Right atrium auricular region (tissue), 2 donors: Measurements from ENCODE around the gene TRMO. TPM values are rescaled to one million over a fixed set of nuclear protein-coding genes. Genes with fewer than 3 reads are reported as not detected.
"Not testable (repeated sequence)": the region's sequence is repeated elsewhere in the genome, so short reads cannot be mapped to it uniquely, and the experiment has no call there.

Source experiments
- DNase-seq: peaks from one replicate; pipeline ENCODE4 v3.0.0-alpha.2; 2019; ENCODE audit warnings: low spot score
- H3K27ac ChIP-seq, 2 donors: fragments of 200-600 bp; sonication (generic); 1 replicate in 1 of 2; 2 replicates in 1 of 2; pipeline ENCODE4 v1.5.1; 2016 to 2019
- H3K27me3 ChIP-seq, 2 donors: fragments of 200-600 bp; sonication (generic); one replicate each; pipeline versions ENCODE4 v1.5.1 to v1.6.0; 2017 to 2019
- H3K36me3 ChIP-seq: fragments of 200-600 bp; sonication (generic); one replicate; pipeline ENCODE4 v1.5.1; 2016
- H3K4me1 ChIP-seq, 2 donors: fragments of 200-600 bp; sonication (generic); one replicate each; pipeline versions ENCODE4 v1.5.1 to v1.6.0; 2017 to 2019
- H3K4me3 ChIP-seq, 2 donors: fragments of 200-600 bp; sonication (generic); 1 replicate in 1 of 2; 2 replicates in 1 of 2; pipeline ENCODE4 v1.5.1; 2017 to 2019; ENCODE audit warnings: mild to moderate bottlenecking in 1 of 2, moderate library complexity in 1 of 2
- H3K9me3 ChIP-seq, 2 donors: fragments of 200-600 bp; sonication (generic); one replicate each; pipeline ENCODE4 v1.5.1; 2019
- CTCF ChIP-seq, 2 donors: fragments of 200-600 bp; sonication (generic); IDR thresholded peaks; one replicate each; pipeline ENCODE4 v1.5.1; 2019; ENCODE audit warnings: antibody characterized with exemption in 2 of 2
- total RNA-seq, 2 donors: library from RNA; depleted of rRNA; stranded (reverse); fragments of >200 nt; gene quantifications; one replicate each; pipeline ENCODE4 v1.1.0, GENCODE V29; 2016

Gene TRMO
- total RNA-seq, 2 donors from 2014 or later: 13.9 to 14.5 TPM

- Histone ChIP-seq H3K36me3 (no peaks in the 10 kb centered on the region), H3K9me3 (no peaks in the 10 kb centered on the region), H3K4me1 (no peaks in the 10 kb centered on the region), H3K27ac (no peak overlapping the region), H3K4me3 (no peak overlapping the region), H3K27me3 (no peaks in the 10 kb centered on the region)
- DNase-seq: no peak
- no peak for TF ChIP-seq CTCF (IDR thresholded peaks at IDR 0.05)
Observed at GRCh38 chr9:97958812-97959511, 36.7 kb upstream of the TRMO start.

GRCh38 chr9:97956331-97956730 is 34.0 kb upstream of the TRMO start:
- H3K36me3 ChIP-seq: no peaks in the 10 kb centered on the region
- H3K4me1 ChIP-seq: no peaks in the 10 kb centered on the region
- no peaks in the 10 kb centered on the region for H3K9me3 ChIP-seq
- no peaks in the 10 kb centered on the region for H3K27me3 ChIP-seq
- no peak overlapping the region for H3K4me3 ChIP-seq
- no peak for DNase-seq
- no peak for TF ChIP-seq CTCF (IDR thresholded peaks at IDR 0.05)
- no peak overlapping the region for H3K27ac ChIP-seq

GRCh38 chr9:97954550-97954989 is 32.3 kb upstream of the TRMO start:
- no peaks in the 10 kb centered on the region for H3K27me3 ChIP-seq
- no peak for DNase-seq
- H3K4me1 ChIP-seq: no peaks in the 10 kb centered on the region
- no peak overlapping the region for H3K27ac ChIP-seq
- TF ChIP-seq CTCF (IDR thresholded peaks at IDR 0.05): peak in 1 of 2 donors; percentile 63
- no peaks in the 10 kb centered on the region for H3K36me3 ChIP-seq
- no peaks in the 10 kb centered on the region for H3K9me3 ChIP-seq
- H3K4me3 ChIP-seq: no peak overlapping the region

DNA sequence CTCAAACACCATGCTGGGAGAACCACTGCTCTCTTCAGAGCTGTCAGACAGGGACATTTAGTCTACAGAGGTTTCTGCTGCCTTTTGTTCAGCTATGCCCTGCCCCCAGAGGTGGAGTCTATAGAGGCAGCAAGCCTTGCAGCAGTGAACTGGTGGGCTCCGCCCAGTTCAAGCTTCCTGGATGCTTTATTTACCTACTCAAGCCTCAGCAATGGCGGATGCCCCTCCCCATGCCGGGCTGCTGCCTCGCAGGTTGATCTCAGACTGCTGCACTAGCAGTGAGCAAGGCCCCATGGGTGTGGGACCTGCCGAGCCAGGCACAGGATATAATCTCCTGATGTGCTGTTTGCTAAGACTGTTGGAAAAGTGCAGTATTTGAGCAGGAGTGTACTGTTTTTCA is 28.6 kb upstream of the TRMO start:
- H3K27me3 ChIP-seq, DNase-seq, H3K4me1 ChIP-seq, H3K9me3 ChIP-seq, H3K4me3 ChIP-seq, H3K36me3 ChIP-seq, H3K27ac ChIP-seq: not testable (repeated sequence)

GRCh38 chr9:97947094-97947493 is 24.8 kb upstream of the TRMO start:
- H3K4me1 ChIP-seq, H3K36me3 ChIP-seq, DNase-seq, H3K4me3 ChIP-seq, H3K27ac ChIP-seq, H3K27me3 ChIP-seq, H3K9me3 ChIP-seq: not testable (repeated sequence)

DNA sequence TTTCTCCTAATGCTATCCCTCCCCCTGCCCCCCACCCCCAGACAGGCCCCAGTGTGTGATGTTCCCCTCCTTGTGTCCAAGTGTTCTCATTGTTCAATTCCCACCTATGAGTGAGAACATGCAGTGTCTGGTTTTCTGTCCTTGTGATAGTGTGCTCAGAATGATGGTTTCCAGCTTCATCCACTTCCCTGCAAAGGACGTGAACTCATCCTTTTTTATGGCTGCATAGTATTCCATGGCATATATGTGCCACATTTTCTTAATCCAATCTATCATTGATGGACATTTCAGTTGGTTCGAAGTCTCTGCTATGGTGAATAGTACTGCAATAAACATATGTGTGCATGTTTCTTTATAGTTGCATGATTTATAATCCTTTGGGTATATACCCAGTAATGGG is 23.2 kb upstream of the TRMO start:
- H3K27ac ChIP-seq, H3K27me3 ChIP-seq, H3K4me1 ChIP-seq, H3K9me3 ChIP-seq, H3K4me3 ChIP-seq, H3K36me3 ChIP-seq, DNase-seq: not testable (repeated sequence)

- Histone ChIP-seq H3K36me3 (no peaks in the 10 kb centered on the region), H3K27ac (no peak overlapping the region), H3K4me3 (no peak overlapping the region), H3K9me3 (no peaks in the 10 kb centered on the region), H3K27me3 (no peaks in the 10 kb centered on the region), H3K4me1 (no peaks in the 10 kb centered on the region)
- DNase-seq: no peak
- TF ChIP-seq CTCF (IDR thresholded peaks at IDR 0.05): no peak
Observed at GRCh38 chr9:97944612-97945011, 22.3 kb upstream of the TRMO start.
